Measurements from ENCODE around the gene SYTL3.

DNA sequence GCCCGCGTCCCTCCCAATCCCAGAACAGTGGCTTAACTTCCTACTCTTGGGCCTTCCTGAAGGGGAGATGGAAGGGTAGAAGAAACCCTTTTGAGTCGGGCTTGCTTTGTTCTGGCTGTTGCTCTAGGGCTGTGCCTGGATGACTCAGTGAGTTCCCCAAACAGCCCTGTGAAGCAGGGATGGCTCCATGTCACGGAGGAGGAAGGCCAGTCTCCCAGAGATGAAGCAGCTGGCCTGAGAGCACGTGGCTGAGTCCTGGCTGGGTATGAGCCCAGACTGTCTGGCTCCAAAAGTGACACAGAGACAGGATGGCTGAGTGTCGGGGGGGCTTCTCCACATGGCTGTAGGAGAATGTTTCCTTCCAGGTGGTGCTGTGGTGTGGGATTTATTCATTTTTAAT lies 4.6 kb downstream of the SYTL3 start:
- TF ChIP-seq CTCF (IDR thresholded peaks at IDR 0.05; ENCODE audit: low read depth, low read length, poor library complexity, severe bottlenecking), result no peak
- no peak for TF ChIP-seq EZH2phosphoT487 (IDR thresholded peaks at IDR 0.05; ENCODE audit: borderline replicate concordance, low read length)

Data from DOHH2 (cell line).